Measurements from ENCODE around the gene VWA1.
"Not testable (repeated sequence)": the region's sequence is repeated elsewhere in the genome, so short reads cannot be mapped to it uniquely, and the experiment has no call there.

VWA1 gene

GRCh38 chr1:1455934-1456333 is 20.4 kb downstream of the VWA1 start:
- DNase-seq (ENCODE audit: low read depth): not testable (repeated sequence)

- not testable (repeated sequence) for DNase-seq (ENCODE audit: low read depth)
These were observed 21.3 kb downstream of the VWA1 start for GRCh38 chr1:1456683-1457255.

- DNase-seq (ENCODE audit: low read depth): not testable (repeated sequence)
These were observed 23.7 kb downstream of the VWA1 start for GRCh38 chr1:1459156-1459555.

GRCh38 chr1:1459711-1460110 is 24.2 kb downstream of the VWA1 start:
- not testable (repeated sequence) for DNase-seq (ENCODE audit: low read depth)

GRCh38 chr1:1460540-1461130 is 25.1 kb downstream of the VWA1 start:
- DNase-seq (ENCODE audit: low read depth): no peak

GRCh38 chr1:1461721-1462317 is 26.3 kb downstream of the VWA1 start:
- DNase-seq (ENCODE audit: low read depth): no peak

- DNase-seq (ENCODE audit: low read depth): no peak
These were observed 27.0 kb downstream of the VWA1 start for GRCh38 chr1:1462318-1462966.

GRCh38 chr1:1463312-1463711 is 27.8 kb downstream of the VWA1 start:
- DNase-seq (ENCODE audit: low read depth): no peak

- DNase-seq (ENCODE audit: low read depth): not testable (repeated sequence)
These were observed 32.9 kb downstream of the VWA1 start for GRCh38 chr1:1468196-1468985.

GRCh38 chr1:1470626-1471388 is 35.3 kb downstream of the VWA1 start:
- DNase-seq (ENCODE audit: low read depth): no peak

- peak; percentile 82 for DNase-seq (ENCODE audit: low read depth)
These were observed 36.0 kb downstream of the VWA1 start, which contains the start of gene ATAD3B for GRCh38 chr1:1471389-1472052. Gene ATAD3B (plus strand): TSS chr1:1471765. CDS start chr1:1471885, 120 bp downstream.

- DNase-seq (ENCODE audit: low read depth): not testable (repeated sequence)
These were observed 36.8 kb downstream of the VWA1 start for GRCh38 chr1:1472053-1472876.

GRCh38 chr1:1476011-1476410 is 40.5 kb downstream of the VWA1 start:
- DNase-seq (ENCODE audit: low read depth): not testable (repeated sequence)

- DNase-seq (ENCODE audit: low read depth): no peak
These were observed 41.7 kb downstream of the VWA1 start for GRCh38 chr1:1477206-1477605.

- DNase-seq (ENCODE audit: low read depth): no peak
These were observed 44.3 kb downstream of the VWA1 start for GRCh38 chr1:1479547-1480487.

GRCh38 chr1:1480488-1480867 is 45.0 kb downstream of the VWA1 start:
- DNase-seq (ENCODE audit: low read depth): not testable (repeated sequence)

- DNase-seq (ENCODE audit: low read depth): not testable (repeated sequence)
These were observed 46.3 kb downstream of the VWA1 start for GRCh38 chr1:1481811-1482210.

- DNase-seq (ENCODE audit: low read depth): no peak
These were observed 47.4 kb downstream of the VWA1 start for GRCh38 chr1:1482856-1483255.

GRCh38 chr1:1483714-1484113 is 48.2 kb downstream of the VWA1 start:
- DNase-seq (ENCODE audit: low read depth): no peak
